ENCODE results near the gene PDGFB. TPM values are rescaled to one million over a fixed set of nuclear protein-coding genes. Genes with fewer than 3 reads are reported as not detected.
A peak's percentile ranks its signal among the peaks of the same experiment; 100 is the strongest.

Gene PDGFB
- total and polyA plus RNA-seq, 9 of the 15 experiments (the other 6 are each of a cell fraction or from before 2014, with no cell fraction given) = 0.07 to 4.0 (median 0.48) TPM; not detected in 1

- DNase-seq (ENCODE audit: extremely low read depth in 1 of 4, low spot score in 3 of 4) (no peak), ATAC-seq (no peak), FAIRE-seq (no peak)
- CTCF ChIA-PET (ENCODE audit: low intra/inter-chr PET ratio) = no interaction called here
- H3K36me3 ChIP-seq (ENCODE audit: control insufficient read depth, insufficient read depth, low read length) = no peaks in the 10 kb centered on the region
- BruUV-seq (replicated peaks) = no TSS peak
- peaks cover 16 to 56% of the 10 kb centered on the region in 2 experiments; a peak in 4 of 5 replicates for H3K4me1 ChIP-seq (replicated peaks in 1 of 2; ENCODE audit: control insufficient read depth in 2 of 2, insufficient read depth in 2 of 2, low read length in 2 of 2)
- H3K4me3 ChIP-seq = no peak overlapping the region
- no peaks in the 10 kb centered on the region for H3K79me2 ChIP-seq (ENCODE audit: control insufficient read depth, insufficient read depth, low read length)
- H3K27me3 ChIP-seq (ENCODE audit: control insufficient read depth in 2 of 2, insufficient read depth in 2 of 2, low read length in 2 of 2) = no peaks in the 10 kb centered on the region
- H3K4me2 ChIP-seq (ENCODE audit: insufficient read depth, low read length) = no peak overlapping the region
- peaks cover 4% of the 10 kb centered on the region; the same call in 1 of the 2 replicates for H4K20me1 ChIP-seq (replicated peaks; ENCODE audit: control insufficient read depth, insufficient read depth, low read length)
- POLR2A ChIA-PET = interaction anchor here (1.0 kb wide), 1 partner anchor 12 kb away, joined by 3 read pairs; no protein-coding TSS in a partner anchor
- intact Hi-C loops (cut with micrococcal nuclease) = no loop called here
- H3K9ac ChIP-seq (ENCODE audit: insufficient read depth in 1 of 2, low read depth in 2 of 2, low read length in 2 of 2) = peak overlapping the region in 1 of 2 experiments; percentile 61; a peak in 2 of 4 replicates
- no peaks in the 10 kb centered on the region for H3K9me3 ChIP-seq (replicated peaks; ENCODE audit: control insufficient read depth, insufficient read depth, low read depth, low read length)
- 64% methylated on average over 5 of the region's 16 CpGs for WGBS (ENCODE audit: insufficient coverage, low coverage, missing lambda C conversion rate)
- no peak overlapping the region for H2AFZ ChIP-seq (ENCODE audit: low read depth, low read length)
- in situ Hi-C loops (cut with MboI) = no loop called here
- H3K27ac ChIP-seq (ENCODE audit: extremely low read depth, low read depth, low read length) = no peak overlapping the region
- H3K9me1 ChIP-seq (ENCODE audit: control insufficient read depth, insufficient read depth, low read length) = no peaks in the 10 kb centered on the region
- TF ChIP-seq HINFP (tag; conservative IDR thresholded peaks at IDR 0.05; ENCODE audit: low read depth) = no peak
- no peak for TF ChIP-seq HNRNPLL (IDR thresholded peaks at IDR 0.05; ENCODE audit: low read depth, low read length, poor library complexity, severe bottlenecking)
- no peak for TF ChIP-seq ZBTB8A (IDR thresholded peaks at IDR 0.05; ENCODE audit: partially characterized antibody)
- no peak for TF ChIP-seq ELK3 (CRISPR knock-in tag; IDR thresholded peaks at IDR 0.05)
- no peak for TF ChIP-seq POLR2H (tag; IDR thresholded peaks at IDR 0.05; ENCODE audit: low read depth)
- no peak for TF ChIP-seq CEBPG (CRISPR knock-in tag; IDR thresholded peaks at IDR 0.05)
- no peak for TF ChIP-seq CEBPG (tag; conservative IDR thresholded peaks at IDR 0.05 in 1 of 2, IDR thresholded peaks at IDR 0.05 in 1 of 2)
- TF ChIP-seq THRAP3 (IDR thresholded peaks at IDR 0.05; ENCODE audit: borderline replicate concordance) = no peak
- TF ChIP-seq TBL1XR1 (IDR thresholded peaks at IDR 0.05; ENCODE audit: low read length in 2 of 2) = no peak
- no peak for TF ChIP-seq ZNF551 (CRISPR knock-in tag; IDR thresholded peaks at IDR 0.05)
Measured at GRCh38 chr22:39233710-39234471, 10.9 kb downstream of the PDGFB start.

Measured in K562 (cell line).